ENCODE data around the gene LURAP1L. TPM values are rescaled to one million over a fixed set of nuclear protein-coding genes. Genes with fewer than 3 reads are reported as not detected.

Gene LURAP1L
- total and polyA plus RNA-seq, 9 of the 15 experiments (the other 6 are each of a cell fraction or from before 2014, with no cell fraction given): 0.06 to 0.28 (median 0.07) TPM; not detected in 4

- in situ Hi-C loops (cut with MboI) (no loop called here), intact Hi-C loops (cut with micrococcal nuclease) (no loop called here)
- ATAC-seq (no peak), FAIRE-seq (no peak), DNase-seq (ENCODE audit: extremely low read depth in 1 of 4, low spot score in 3 of 4) (no peak)
- Histone ChIP-seq H4K20me1 (replicated peaks; ENCODE audit: control insufficient read depth, insufficient read depth, low read length) (no peaks in the 10 kb centered on the region), H3K9ac (ENCODE audit: insufficient read depth in 1 of 2, low read depth in 2 of 2, low read length in 2 of 2) (no peak overlapping the region), H3K79me2 (ENCODE audit: control insufficient read depth, insufficient read depth, low read length) (no peaks in the 10 kb centered on the region), H2AFZ (ENCODE audit: low read depth, low read length) (no peak overlapping the region), H3K4me2 (ENCODE audit: insufficient read depth, low read length) (no peak overlapping the region), H3K27me3 (ENCODE audit: control insufficient read depth in 2 of 2, insufficient read depth in 2 of 2, low read length in 2 of 2) (no peaks in the 10 kb centered on the region), H3K27ac (ENCODE audit: extremely low read depth, low read depth, low read length) (no peak overlapping the region), H3K36me3 (ENCODE audit: control insufficient read depth, insufficient read depth, low read length) (no peaks in the 10 kb centered on the region), H3K9me1 (ENCODE audit: control insufficient read depth, insufficient read depth, low read length) (no peaks in the 10 kb centered on the region), H3K9me3 (replicated peaks; ENCODE audit: control insufficient read depth, insufficient read depth, low read depth, low read length) (no peaks in the 10 kb centered on the region), H3K4me1 (replicated peaks in 1 of 2; ENCODE audit: control insufficient read depth in 2 of 2, insufficient read depth in 2 of 2, low read length in 2 of 2) (no peaks in the 10 kb centered on the region), H3K4me3 (no peak overlapping the region)
- WGBS (ENCODE audit: insufficient coverage, low coverage, missing lambda C conversion rate): 0% methylated on average over 1 of the region's 1 CpG
- BruUV-seq (replicated peaks): no TSS peak
- ChIA-PET POLR2A (no interaction called here), CTCF (ENCODE audit: low intra/inter-chr PET ratio) (no interaction called here)
- TF ChIP-seq ZBTB34 (CRISPR knock-in tag; IDR thresholded peaks at IDR 0.05) (no peak), FOSL1 (tag; conservative IDR thresholded peaks at IDR 0.05) (no peak), HEY1 (CRISPR knock-in tag; IDR thresholded peaks at IDR 0.05; ENCODE audit: borderline replicate concordance) (no peak), GTF2F1 (IDR thresholded peaks at IDR 0.05; ENCODE audit: low read depth, low read length) (no peak), ZNF253 (CRISPR knock-in tag; conservative IDR thresholded peaks at IDR 0.05) (no peak), ZNF140 (CRISPR knock-in tag; IDR thresholded peaks at IDR 0.05) (no peak), HMGXB4 (CRISPR knock-in tag; IDR thresholded peaks at IDR 0.05) (no peak), ELF1 (tag; IDR thresholded peaks at IDR 0.05) (no peak), ZNF695 (CRISPR knock-in tag; IDR thresholded peaks at IDR 0.05) (no peak)
- TF ChIP-seq, protein P1, sequence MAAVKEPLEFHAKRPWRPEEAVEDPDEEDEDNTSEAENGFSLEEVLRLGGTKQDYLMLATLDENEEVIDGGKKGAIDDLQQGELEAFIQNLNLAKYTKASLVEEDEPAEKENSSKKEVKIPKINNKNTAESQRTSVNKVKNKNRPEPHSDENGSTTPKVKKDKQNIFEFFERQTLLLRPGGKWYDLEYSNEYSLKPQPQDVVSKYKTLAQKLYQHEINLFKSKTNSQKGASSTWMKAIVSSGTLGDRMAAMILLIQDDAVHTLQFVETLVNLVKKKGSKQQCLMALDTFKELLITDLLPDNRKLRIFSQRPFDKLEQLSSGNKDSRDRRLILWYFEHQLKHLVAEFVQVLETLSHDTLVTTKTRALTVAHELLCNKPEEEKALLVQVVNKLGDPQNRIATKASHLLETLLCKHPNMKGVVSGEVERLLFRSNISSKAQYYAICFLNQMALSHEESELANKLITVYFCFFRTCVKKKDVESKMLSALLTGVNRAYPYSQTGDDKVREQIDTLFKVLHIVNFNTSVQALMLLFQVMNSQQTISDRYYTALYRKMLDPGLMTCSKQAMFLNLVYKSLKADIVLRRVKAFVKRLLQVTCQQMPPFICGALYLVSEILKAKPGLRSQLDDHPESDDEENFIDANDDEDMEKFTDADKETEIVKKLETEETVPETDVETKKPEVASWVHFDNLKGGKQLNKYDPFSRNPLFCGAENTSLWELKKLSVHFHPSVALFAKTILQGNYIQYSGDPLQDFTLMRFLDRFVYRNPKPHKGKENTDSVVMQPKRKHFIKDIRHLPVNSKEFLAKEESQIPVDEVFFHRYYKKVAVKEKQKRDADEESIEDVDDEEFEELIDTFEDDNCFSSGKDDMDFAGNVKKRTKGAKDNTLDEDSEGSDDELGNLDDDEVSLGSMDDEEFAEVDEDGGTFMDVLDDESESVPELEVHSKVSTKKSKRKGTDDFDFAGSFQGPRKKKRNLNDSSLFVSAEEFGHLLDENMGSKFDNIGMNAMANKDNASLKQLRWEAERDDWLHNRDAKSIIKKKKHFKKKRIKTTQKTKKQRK (IDR thresholded peaks at IDR 0.05; ENCODE audit: borderline replicate concordance, low read depth, low read length): no peak
- TF ChIP-seq, protein P2, sequence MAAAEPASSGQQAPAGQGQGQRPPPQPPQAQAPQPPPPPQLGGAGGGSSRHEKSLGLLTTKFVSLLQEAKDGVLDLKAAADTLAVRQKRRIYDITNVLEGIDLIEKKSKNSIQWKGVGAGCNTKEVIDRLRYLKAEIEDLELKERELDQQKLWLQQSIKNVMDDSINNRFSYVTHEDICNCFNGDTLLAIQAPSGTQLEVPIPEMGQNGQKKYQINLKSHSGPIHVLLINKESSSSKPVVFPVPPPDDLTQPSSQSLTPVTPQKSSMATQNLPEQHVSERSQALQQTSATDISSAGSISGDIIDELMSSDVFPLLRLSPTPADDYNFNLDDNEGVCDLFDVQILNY (CRISPR knock-in tag; IDR thresholded peaks at IDR 0.05): no peak
- TF ChIP-seq, protein P3, sequence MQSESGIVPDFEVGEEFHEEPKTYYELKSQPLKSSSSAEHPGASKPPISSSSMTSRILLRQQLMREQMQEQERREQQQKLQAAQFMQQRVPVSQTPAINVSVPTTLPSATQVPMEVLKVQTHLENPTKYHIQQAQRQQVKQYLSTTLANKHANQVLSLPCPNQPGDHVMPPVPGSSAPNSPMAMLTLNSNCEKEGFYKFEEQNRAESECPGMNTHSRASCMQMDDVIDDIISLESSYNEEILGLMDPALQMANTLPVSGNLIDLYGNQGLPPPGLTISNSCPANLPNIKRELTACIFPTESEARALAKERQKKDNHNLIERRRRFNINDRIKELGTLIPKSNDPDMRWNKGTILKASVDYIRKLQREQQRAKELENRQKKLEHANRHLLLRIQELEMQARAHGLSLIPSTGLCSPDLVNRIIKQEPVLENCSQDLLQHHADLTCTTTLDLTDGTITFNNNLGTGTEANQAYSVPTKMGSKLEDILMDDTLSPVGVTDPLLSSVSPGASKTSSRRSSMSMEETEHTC (IDR thresholded peaks at IDR 0.05): no peak
These were observed 21.8 kb downstream of the LURAP1L start for GRCh38 chr9:12796601-12797000.
